ENCODE results near the gene CYTH1.
"Not testable (repeated sequence)": the region's sequence is repeated elsewhere in the genome, so short reads cannot be mapped to it uniquely, and the experiment has no call there.

CYTH1 gene

GRCh38 chr17:78783711-78784324 lies 1.7 kb upstream of the CYTH1 start:
- H3K4me3 ChIP-seq (ENCODE audit: low read depth, low read length) = no peak overlapping the region
- no peak for TF ChIP-seq CTCF (IDR thresholded peaks at IDR 0.05; ENCODE audit: low read depth, low read length)

- TF ChIP-seq CTCF (IDR thresholded peaks at IDR 0.05; ENCODE audit: low read depth, low read length) = no peak
- H3K4me3 ChIP-seq (ENCODE audit: low read depth, low read length) = peak overlapping the region; percentile 80
These were observed 775 bp downstream of the CYTH1 start for GRCh38 chr17:78781104-78781892.

GRCh38 chr17:78780335-78780734 lies 1.7 kb downstream of the CYTH1 start:
- TF ChIP-seq CTCF (IDR thresholded peaks at IDR 0.05; ENCODE audit: low read depth, low read length) = no peak
- no peak overlapping the region for H3K4me3 ChIP-seq (ENCODE audit: low read depth, low read length)

- no peak for TF ChIP-seq CTCF (IDR thresholded peaks at IDR 0.05; ENCODE audit: low read depth, low read length)
- no peak overlapping the region for H3K4me3 ChIP-seq (ENCODE audit: low read depth, low read length)
These were observed 2.2 kb downstream of the CYTH1 start for GRCh38 chr17:78779850-78780249.

GRCh38 chr17:78779286-78779651 lies 2.8 kb downstream of the CYTH1 start:
- not testable (repeated sequence) for H3K4me3 ChIP-seq (ENCODE audit: low read depth, low read length)

- no peak for TF ChIP-seq CTCF (IDR thresholded peaks at IDR 0.05; ENCODE audit: low read depth, low read length)
- no peak overlapping the region for H3K4me3 ChIP-seq (ENCODE audit: low read depth, low read length)
These were observed 4.2 kb downstream of the CYTH1 start for GRCh38 chr17:78777881-78778280.

GRCh38 chr17:78774956-78775571 lies 7.0 kb downstream of the CYTH1 start:
- H3K4me3 ChIP-seq (ENCODE audit: low read depth, low read length) = no peak overlapping the region
- no peak for TF ChIP-seq CTCF (IDR thresholded peaks at IDR 0.05; ENCODE audit: low read depth, low read length)

Measured in WI38 (cell line).